HK-2 (cell line): Measurements from ENCODE around the gene STK11IP.
"Not testable (repeated sequence)": the region's sequence is repeated elsewhere in the genome, so short reads cannot be mapped to it uniquely, and the experiment has no call there.

Source experiments
- DNase-seq: peaks from one replicate; pipeline ENCODE4 v3.0.0-alpha.2; 2018; ENCODE audit not compliant: unreplicated experiment

Gene STK11IP

DNA sequence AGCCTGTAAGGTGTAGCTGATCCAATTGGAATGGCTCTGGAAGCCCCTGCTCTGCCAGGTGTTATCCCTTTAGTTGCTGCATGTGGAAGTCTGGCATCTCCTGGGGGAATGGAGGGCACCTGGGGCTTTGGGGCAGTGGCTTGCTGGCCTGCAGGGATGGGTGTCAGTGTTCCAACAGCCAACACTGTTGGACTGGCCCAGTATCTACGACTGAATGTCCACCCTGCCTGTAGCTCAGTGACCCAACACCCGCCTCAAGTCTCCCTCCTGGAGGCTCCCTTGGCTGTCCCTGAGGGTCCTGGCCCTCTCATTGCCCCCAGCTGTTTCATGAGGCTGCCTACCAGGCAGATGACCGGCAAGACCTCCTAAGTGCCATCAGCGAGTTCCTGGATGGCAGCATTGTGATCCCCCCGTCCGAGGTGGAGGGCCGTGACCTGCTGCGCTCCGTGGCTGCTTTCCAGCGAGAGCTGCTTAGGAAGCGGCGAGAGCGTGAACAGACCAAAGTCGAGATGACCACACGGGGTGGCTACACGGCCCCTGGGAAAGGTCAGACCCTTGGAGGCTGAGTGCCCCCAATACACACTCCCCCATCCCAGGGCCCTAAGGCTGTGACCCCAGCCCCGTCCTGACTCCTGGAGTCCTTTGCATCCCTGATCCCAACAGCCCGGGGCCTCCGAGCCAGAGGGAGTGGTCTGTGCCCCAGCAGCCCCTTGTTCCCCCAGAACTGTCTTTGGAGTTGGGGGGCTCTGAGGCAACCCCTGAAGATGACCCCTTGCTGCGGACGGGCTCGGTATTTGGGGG is 37.5 kb downstream of the STK11IP start:
- DNase-seq = no peak

GRCh38 chr2:219636144-219636915 is 38.7 kb downstream of the STK11IP start:
- DNase-seq = no peak

DNA sequence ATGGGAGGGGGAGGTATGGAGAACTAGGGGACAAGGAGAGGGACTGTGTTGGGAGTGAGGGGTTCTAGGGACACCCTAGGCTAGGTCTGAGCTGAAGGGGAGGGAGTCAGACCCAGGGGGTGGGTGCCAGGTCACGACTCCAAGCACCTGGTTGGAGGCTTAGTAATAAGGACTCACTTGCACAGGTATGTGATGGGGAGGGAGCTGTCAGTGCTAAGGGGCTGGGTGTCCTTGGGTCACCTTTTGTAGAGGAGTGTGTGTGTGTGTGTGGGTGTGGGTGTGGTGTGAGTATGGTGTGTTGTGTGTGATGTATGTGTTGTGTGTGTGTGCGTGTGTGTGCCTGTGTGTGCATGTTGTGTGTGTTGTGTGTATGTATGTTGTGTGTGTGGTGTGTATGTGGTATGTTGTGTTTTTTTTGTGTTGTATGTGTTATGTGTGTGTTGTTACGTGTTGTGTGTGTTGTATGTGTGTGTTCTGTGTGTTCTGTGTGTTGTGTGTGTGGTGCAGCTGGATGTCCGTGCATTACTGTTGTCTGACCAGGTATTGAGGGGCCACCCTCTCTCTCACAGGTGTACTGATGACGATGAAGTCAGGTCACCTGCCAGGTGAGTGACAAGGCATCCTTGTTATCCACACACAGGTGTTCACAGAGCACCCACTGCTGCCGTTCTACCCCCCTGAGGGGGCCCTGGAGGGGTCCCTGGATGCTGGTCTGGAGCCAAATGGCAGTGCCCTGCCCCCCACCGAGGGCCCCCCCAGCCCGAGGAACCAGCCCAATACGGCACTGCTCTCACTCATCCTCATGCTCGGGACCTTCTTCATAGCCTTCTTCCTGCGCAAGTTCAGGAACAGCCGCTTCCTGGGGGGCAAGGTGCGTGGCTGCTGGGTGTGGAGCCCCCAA is 39.5 kb downstream of the STK11IP start:
- DNase-seq = no peak

DNA sequence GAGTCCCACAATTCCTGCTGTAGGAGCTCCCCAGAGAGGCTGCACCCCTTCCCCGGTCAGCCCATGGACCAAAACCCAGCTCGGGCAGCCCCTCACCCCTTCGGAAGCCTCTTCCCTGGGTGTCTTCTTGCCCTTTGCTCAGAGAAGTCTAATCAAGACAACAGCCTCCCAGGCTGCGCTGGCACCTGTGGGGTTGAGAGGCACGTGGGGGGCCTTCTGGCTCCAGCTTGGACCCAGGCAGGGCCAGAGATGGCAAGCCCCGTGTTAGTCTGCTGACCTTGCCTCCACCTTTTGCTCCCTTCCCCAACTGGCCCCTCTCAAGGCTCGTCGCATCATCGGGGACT is 40.2 kb downstream of the STK11IP start:
- DNase-seq = no peak

- no peak for DNase-seq
Observed at GRCh38 chr2:219638217-219638947, 40.7 kb downstream of the STK11IP start.

DNA sequence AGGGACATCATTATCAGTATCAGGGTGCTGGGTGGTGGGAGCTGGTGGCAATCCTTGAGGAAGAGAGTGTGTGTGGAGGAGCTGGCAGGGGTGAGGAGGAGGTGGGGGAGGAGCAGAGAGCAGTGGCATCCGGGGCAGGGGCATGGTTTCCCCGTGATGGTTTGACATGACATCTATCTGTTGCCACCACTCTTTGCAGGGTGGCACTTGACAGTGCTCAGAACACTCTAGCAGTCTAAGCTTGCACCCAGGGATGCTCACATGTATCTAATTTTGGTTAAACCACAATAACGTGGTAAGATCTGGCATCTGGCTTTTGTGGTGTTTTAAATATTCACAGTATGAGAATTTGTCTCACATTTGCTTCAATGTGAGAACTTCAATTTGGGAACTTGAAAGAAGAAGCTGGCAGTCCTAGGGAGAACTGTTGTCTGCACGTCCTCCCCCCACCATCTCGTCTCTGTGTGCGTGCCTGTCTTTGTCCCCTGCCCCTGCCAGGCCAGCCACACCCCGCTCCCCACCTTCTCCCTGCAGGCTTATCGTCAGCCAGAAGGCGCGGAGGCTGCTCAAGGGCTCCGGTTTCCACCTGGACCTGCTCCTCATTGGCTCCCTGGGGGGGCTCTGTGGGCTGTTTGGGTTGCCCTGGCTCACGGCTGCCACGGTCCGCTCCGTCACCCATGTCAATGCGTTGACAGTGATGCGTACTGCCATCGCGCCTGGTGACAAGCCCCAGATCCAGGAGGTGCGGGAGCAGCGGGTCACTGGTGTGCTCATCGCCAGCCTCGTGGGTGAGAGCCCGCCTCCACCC is 41.5 kb downstream of the STK11IP start:
- no peak for DNase-seq

DNA sequence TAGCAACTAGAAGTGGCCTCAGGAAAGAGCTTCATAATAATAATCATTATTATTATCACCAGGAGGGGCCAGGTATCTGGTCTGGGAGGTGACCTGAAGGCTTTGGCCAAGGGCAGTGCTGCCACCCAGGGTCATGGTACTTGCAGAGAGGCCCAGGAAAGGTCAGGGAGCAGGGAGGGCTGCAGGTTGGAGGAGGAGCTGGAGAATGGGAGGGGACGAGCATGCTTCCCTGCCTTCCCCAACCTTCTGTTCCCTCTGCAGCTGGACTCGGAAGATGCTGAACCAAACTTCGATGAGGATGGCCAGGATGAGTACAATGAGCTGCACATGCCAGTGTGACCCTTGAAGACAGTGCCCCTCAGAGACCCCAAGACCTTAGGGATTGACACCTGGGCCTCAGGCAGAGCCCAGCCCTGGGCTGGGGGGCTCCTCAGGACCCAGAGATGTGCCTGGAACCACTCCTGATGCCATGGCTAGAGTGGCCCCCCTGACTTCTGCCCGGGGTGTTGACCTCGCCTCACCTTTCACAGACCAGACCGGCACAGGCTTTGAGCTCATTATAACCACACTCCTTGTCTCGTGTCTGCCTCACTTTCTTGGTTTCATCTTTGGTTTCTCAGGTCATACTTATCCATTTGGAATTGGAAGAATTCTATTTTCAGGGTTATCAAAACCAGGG is 43.9 kb downstream of the STK11IP start:
- no peak for DNase-seq

DNA sequence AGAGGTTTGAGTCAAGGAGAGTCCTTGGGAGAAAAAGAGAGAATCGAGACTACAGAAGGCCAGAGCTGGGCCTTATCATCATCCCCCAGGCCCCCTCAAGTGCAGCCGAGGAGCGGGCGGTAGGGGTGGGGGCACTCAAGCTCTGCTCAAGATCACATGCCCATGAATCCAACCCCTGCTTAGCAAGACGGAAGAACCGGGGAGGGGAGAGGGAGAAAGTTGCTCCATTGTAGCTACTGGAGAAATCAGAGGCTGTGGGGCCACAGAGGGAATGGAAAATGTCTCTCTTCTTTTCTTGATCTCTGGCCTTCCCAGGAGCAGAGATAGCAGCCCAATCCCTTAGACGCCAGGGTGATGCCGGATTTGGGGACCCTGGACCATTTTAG is 44.4 kb downstream of the STK11IP start:
- DNase-seq = no peak

DNA sequence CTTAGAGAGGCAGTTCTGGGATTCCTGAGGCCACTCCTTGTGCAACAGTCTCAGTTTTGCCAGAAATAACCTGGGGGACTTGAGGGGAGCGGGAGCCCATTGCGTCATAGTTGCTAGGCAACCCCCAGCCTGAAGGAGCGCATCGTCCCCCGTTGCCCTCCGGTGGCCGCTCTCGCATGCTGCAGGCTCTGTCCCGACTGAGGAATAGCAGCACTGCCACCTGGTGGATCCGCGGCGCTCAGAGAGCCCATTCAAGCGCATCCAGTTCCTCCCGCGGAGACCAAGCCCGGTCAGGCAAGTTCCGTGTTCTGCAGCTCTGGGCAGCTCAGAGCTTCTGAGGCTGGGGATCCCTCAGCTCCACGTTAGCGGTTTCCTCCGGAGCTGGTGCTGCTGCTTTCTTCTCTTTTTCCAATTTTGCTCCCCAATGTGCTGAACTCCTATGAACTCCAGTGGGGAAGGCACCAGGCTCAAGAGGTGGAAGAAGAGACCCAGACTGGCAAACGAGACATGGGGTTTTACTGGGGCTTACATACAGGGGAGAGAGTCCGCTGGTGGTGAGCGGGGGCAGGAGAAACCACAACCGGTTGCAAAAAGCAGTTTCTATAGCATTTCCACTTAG is 44.9 kb downstream of the STK11IP start:
- DNase-seq = peak; percentile 93

DNA sequence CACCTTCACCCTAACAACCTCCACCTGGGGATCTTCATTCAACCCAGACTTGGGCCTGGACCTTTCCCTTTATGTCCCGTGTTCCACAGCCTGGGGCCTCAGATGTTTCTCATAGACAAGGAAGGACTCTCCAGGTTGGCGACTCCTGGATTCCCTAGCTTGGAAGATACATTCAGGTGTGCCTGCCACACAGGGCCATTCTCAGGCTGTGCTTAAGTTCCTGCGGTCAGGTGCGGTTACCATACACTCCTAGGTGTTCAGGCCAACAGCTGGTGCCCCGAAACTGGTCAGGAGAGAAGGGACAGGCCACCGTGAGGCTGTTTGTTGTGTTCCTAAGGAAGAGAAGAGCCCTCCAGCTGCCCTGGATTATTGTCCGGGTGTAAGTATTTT is 45.4 kb downstream of the STK11IP start:
- no peak for DNase-seq

DNA sequence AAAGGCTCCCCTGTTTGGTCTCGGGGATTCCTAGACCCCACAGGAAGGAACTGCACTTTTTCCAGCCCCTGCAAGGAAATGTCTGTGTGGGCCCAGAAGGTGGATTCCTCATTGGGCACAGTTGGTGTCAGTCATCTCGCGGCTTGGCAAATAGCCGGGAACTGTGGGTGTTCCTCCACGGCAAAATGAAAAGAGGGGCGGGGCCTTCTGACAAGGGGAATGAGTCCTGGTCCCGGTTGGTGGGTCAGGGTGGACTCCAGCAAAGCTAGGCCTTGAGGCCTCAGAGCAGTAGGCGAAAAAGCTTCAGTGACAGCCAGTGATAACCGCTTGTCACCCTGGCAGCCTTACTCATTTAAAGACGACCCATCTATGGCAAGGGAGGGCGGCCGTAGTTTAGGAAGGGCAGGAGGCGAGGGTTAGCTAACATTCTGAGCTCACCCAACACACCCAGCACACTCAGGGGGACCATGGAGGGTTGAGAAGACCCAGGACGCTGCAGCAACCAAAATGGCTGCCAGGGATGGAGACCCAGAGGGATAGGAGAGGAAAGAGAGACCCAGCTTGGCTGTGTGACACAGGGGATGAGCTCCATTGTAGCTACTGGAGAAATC is 46.2 kb downstream of the STK11IP start:
- DNase-seq = no peak

GRCh38 chr2:219644801-219645480 is 47.3 kb downstream of the STK11IP start:
- DNase-seq = no peak

DNA sequence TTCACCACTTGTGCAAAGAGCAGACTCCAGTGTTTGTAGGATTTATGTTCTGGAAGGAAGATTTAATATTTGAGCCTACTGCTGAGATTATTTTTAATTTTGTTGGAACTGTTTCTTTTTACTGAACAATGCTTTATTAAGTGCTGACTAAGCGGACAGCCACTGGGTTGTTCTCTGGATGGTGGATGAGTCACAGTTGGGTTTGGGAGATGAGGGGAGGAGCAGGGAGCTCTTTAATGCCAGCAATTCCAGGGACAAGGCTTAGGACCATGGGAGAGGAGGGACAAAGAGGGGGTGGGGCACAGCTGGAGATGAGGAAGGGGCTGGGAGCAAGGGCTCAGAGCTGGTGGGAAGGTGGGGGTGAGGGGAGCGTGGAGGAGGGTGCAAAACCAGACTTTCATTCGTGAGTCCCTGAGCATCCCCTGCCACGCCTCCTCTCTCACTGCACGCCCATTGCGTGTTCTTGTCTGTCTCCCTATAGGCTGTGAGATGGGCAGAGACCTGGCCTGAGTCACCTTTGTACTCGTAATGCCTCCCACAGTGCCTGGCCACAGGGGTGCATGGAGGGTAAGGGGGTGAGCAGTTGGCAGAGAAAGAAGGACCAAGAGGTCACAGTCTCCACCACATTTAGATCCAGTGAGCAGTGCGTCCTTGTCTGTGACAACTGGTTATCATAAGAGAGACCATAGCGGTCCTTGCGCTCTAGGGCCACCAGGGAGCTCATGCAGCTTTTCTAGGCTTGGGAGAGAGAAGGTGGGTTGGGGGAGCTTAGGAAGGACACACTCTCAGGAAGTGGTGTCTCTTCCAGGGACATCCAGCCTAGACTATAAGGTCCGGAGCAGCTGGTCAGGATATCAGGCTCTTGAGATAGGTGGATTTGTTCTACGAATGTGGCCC is 48.2 kb downstream of the STK11IP start:
- DNase-seq = no peak

GRCh38 chr2:219648176-219648575 is 50.5 kb downstream of the STK11IP start:
- no peak for DNase-seq

DNA sequence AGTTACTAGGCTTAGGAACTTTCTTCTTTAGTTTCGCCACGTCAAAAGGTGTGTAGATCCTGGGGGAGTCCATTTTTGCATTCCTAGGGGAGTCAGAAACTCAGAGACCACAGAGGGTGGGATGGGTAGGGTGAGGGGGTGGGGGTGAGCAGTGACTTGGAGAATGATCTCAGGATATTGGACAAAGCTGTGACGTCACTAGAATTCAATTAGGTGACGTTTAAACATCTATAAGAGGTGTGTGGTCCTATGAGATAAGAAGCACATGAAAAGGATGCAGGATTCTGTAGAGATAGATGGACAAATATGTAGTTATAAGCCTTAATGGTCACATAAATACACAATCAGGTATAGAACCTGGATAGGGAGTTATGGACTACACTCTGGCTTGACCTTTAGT is 51.3 kb downstream of the STK11IP start:
- DNase-seq = no peak

GRCh38 chr2:219650426-219651248 is 53.0 kb downstream of the STK11IP start:
- no peak for DNase-seq

GRCh38 chr2:219651656-219652055 is 54.0 kb downstream of the STK11IP start:
- not testable (repeated sequence) for DNase-seq
